GM12874 (cell line): Measurements from ENCODE around the gene ADAMTS2.

Source experiments
- TF ChIP-seq, protein P1 (sequence below): IDR thresholded peaks from 2 replicates; pipeline ENCODE4 v1.5.1; 2011; ENCODE audit warnings: low read depth, mild to moderate bottlenecking, control low read depth, low read length, moderate library complexity; ENCODE audit not compliant: insufficient read depth

ADAMTS2 gene

DNA sequence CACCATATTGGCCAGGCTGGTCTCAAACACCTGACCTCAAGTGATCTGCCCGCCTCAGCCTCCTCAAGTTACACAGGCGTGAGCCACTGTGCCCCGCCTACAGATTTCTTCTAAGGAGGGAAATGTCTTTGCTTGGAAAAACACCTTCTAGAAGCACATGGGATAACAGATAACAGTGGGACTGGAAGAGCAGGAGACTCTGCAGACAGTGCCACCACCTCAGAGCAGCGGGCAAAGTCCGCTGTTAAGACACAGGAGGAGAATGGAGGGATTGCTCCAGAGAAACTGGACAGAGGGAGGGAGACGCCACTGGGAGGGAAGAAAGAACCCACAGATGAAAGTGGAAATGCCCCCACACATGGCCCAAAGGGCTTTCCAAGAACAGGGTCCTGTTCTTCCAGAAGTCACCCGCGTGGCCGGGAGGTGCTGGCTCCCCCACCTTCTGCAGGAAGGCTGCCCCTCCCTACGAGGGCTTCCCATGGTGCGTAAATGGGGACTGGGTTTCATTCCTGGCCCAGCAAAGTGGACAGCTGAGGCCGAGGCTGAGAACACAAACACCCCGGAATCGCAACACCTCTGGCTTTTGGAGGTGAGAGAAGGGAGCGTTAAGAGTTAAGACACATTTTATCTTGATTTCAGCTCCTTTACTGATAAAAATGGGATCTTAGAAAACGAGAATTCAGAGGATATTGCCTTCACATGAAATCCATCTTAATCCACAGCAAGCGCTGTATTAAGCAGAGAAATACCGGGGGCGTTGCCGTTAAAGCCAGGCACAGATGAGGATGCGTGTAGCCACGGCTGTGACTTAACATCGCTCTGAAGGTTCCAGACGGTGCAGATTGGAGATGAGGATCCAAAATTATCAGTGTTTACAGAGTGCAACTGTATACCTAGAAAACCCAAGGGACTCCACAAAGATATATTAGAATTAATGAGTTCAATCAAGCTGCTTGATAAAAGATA, 11.2 kb downstream of the ADAMTS2 start:
- TF ChIP-seq, protein P1, sequence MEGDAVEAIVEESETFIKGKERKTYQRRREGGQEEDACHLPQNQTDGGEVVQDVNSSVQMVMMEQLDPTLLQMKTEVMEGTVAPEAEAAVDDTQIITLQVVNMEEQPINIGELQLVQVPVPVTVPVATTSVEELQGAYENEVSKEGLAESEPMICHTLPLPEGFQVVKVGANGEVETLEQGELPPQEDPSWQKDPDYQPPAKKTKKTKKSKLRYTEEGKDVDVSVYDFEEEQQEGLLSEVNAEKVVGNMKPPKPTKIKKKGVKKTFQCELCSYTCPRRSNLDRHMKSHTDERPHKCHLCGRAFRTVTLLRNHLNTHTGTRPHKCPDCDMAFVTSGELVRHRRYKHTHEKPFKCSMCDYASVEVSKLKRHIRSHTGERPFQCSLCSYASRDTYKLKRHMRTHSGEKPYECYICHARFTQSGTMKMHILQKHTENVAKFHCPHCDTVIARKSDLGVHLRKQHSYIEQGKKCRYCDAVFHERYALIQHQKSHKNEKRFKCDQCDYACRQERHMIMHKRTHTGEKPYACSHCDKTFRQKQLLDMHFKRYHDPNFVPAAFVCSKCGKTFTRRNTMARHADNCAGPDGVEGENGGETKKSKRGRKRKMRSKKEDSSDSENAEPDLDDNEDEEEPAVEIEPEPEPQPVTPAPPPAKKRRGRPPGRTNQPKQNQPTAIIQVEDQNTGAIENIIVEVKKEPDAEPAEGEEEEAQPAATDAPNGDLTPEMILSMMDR, result no peak

DNA sequence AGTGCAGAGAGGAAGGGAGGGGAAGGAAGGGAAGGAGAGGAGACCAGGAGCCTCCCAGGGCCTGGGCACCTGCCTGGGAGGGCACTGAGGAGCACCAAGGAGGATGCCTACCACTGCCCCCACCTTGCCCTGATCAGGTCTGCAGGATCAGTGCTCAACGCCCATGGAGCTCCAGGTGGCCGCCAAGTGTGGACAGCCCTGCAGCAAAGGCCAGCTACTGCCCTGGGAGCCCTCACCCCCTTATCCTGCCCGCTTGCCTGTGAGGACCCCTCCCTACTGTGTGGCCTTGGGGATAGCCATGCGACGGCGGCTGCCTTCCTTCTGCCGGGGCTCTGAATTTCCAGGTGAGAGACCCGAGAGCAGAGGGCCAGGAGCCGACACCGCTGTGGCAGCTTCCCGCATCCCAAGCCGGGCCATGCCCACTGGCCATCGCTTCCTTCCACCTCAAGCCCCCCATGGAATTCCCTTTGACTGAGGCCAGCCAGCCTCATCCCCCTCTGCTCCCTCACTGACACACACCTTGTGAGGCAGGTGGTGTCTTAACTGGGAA, 12.4 kb downstream of the ADAMTS2 start:
- TF ChIP-seq, protein P1, result no peak

DNA sequence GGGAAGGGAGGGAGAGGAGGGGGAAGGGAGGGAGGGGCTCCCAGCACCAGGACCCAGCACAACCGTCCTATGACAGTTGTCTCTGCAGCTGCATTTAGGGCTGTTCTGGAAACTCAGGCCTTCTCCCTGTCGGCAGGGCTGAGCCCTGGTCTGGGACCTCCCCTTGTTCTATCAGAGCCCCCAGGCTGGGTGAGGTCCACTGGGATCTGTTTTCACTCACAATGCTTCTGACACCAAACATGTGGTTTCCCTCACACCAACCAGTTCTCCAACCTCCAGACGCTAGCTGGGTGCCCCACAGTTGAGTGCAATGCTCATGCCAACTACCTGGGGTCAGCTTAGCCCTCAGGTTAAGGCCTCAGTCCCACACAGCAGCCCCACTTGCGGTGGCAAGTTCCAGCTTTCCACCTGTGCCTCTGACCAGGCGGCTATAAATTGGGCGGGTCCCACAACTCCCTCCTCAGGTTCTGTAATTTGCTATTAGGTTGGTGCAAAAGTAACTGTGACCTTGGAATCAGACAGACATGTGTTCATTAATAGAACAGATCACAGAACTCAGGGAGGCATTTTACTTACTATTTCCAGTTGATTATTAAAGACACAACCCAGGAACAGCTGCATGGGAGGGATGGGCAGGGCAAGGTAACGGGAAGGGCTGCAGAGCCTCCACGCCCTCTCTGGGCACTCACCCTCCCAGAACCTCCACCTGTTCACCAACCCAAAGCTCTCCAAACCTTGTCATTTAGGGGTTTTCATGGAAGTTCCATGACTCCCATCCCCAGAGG, 13.5 kb downstream of the ADAMTS2 start:
- TF ChIP-seq, protein P1, result no peak

DNA sequence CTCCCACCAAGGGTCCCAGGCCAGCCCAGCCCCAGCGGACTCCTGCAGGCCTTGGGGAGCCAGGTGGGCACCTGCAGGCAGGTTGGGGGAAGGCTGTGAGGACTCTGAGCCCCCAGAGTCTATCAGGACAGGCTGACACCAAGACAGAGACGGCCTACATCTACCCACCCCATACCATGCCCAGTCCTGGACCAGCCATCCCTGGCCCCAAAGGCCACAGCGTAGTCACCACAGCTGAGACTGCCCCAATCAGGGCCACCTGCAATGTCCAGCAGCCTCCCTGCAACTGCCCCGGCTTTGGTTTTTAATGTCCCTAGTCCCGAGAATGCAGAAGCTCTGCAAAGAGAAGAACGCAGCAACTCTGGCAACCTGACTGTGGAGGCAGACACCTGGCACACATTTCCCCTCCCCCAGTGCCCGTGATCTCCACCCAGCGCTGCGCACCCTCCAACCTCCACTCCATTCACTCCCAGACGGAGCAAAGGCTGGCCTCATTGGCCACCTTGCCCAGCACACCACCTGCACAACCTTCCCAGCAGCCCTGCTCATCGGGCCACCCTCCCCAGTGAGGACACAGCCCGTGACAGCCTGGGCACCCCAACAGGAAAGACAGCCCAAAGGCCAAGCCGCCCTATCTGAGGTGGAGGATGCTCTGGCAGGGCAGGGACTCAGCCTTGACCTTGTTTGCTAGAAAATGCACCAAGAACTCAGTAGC, 14.9 kb downstream of the ADAMTS2 start:
- TF ChIP-seq, protein P1, result no peak

DNA sequence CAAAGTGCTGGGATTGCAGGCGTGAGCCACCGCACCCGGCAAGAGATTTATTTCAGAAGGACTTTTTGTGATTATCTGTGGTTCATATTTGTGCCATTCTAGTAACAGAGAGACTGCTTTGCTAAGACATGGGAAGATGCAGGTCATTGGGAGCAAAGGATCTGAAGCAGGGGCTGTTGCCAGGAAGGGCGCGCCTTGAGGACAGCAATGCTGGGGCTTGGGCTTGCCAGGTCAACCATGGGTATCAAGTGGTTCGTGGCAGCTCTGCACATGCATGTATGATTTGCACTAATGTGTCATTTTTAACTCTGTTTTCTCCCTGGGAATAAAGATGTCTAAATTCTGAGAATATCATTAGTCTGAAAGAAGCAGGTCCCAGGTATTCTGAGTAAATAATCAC, 17.0 kb downstream of the ADAMTS2 start:
- TF ChIP-seq, protein P1, result no peak

DNA sequence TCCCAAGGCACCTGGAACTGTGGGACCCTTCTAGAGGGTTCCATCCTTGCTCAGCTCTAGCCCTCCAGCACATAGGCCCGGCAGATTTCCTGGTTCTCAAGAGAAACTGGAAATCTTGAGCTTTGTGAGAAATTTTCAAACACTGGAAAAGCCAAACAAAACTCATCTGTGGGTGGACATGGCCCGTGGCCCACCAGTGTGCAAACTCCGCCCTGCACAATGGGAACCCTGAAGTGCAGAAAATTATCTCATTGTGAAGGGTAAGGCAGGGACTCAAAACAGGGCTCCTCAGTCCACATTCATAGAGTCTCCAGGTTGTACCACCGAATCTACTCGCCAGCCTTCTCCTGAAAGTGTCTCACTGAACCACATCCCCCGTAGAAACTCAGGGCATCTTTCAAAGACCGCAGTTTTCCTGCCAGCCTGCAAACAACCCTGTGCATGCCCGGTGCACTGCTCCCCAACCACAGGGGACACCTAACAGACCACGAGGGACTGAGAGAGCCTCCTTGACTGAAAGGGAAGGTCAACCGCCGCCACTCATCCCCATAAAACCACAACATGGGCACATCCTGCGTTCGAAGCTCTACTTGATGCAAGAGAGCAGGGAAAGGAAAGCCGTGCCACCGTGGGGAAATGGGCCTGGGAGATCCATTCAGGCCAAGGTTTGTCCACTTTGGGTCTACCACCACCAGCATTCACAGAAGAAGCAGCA, 18.1 kb downstream of the ADAMTS2 start:
- TF ChIP-seq, protein P1, result no peak
